ENCODE data around the gene TMEM161B. TPM values are rescaled to one million over a fixed set of nuclear protein-coding genes. Genes with fewer than 3 reads are reported as not detected.

Gene TMEM161B
- total and polyA plus RNA-seq, 2 of the 13 experiments (the other 11 are each of a cell fraction or from before 2014, with no cell fraction given): 15.0 to 22.1 TPM

- FAIRE-seq (no peak), DNase-seq (ENCODE audit: low spot score) (no peak), ATAC-seq (no peak)
- Histone ChIP-seq H3K9me3 (ENCODE audit: low read length) (no peaks in the 10 kb centered on the region), H3K4me1 (ENCODE audit: insufficient read depth, low read length) (no peaks in the 10 kb centered on the region), H3K36me3 (replicated peaks in 1 of 2; ENCODE audit: control insufficient read depth in 1 of 2, insufficient read depth in 2 of 2, low read length in 2 of 2) (no peaks in the 10 kb centered on the region; a peak in 3 of 5 replicates), H2AFZ (ENCODE audit: low read length) (no peak overlapping the region), H3K4me2 (ENCODE audit: low read depth, low read length) (no peak overlapping the region), H3K79me2 (ENCODE audit: insufficient read depth, low read length) (no peaks in the 10 kb centered on the region), H3K27ac (ENCODE audit: extremely low read length, insufficient read depth, low read length) (no peak overlapping the region), H3K27me3 (ENCODE audit: control insufficient read depth in 1 of 2, insufficient read depth in 2 of 2, low read length in 2 of 2) (no peaks in the 10 kb centered on the region), H4K20me1 (ENCODE audit: insufficient read depth, low read length) (no peaks in the 10 kb centered on the region), H3K4me3 (replicated peaks in 1 of 3; ENCODE audit: insufficient read depth in 1 of 3, low read depth in 2 of 3, low read length in 3 of 3) (no peak overlapping the region), H3K9ac (ENCODE audit: insufficient read depth, low read depth, low read length) (no peak overlapping the region)
- POLR2A ChIA-PET: no interaction called here
- in situ Hi-C loops (cut with HindIII; ENCODE audit: extremely low pct_ligation_motif_present, low pct_unique_long_range_greater_than_20kb): no loop called here
- BruUV-seq (replicated peaks): no TSS peak
- intact Hi-C loops (cut with micrococcal nuclease; ENCODE audit: unreplicated experiment): no loop called here
- 89% methylated on average over 1 of the region's 1 CpG for WGBS (ENCODE audit: low lambda C conversion rate)
- no peak for TF ChIP-seq MAFF (IDR thresholded peaks at IDR 0.05; ENCODE audit: low read depth, low read length)
- no peak for TF ChIP-seq NR3C1 (CRISPR knock-in tag; IDR thresholded peaks at IDR 0.05)
- TF ChIP-seq ZSCAN31 (CRISPR knock-in tag; IDR thresholded peaks at IDR 0.05; ENCODE audit: low read depth): no peak
- no peak for TF ChIP-seq BCLAF1 (IDR thresholded peaks at IDR 0.05)
- CTCF ChIA-PET (ENCODE audit: low intra/inter-chr PET ratio, low total read pairs): no interaction called here
These were observed 10.9 kb upstream of the TMEM161B start for GRCh38 chr5:88279584-88279983.

GRCh38 chr5:88276378-88276777, 7.7 kb upstream of the TMEM161B start:
- Histone ChIP-seq H3K9ac (ENCODE audit: insufficient read depth, low read depth, low read length) (no peak overlapping the region), H3K4me1 (ENCODE audit: insufficient read depth, low read length) (no peaks in the 10 kb centered on the region), H4K20me1 (ENCODE audit: insufficient read depth, low read length) (no peaks in the 10 kb centered on the region), H3K79me2 (ENCODE audit: insufficient read depth, low read length) (no peaks in the 10 kb centered on the region), H3K4me2 (ENCODE audit: low read depth, low read length) (no peak overlapping the region), H3K9me3 (ENCODE audit: low read length) (no peaks in the 10 kb centered on the region), H2AFZ (ENCODE audit: low read length) (no peak overlapping the region), H3K4me3 (replicated peaks in 1 of 3; ENCODE audit: insufficient read depth in 1 of 3, low read depth in 2 of 3, low read length in 3 of 3) (no peak overlapping the region), H3K27me3 (ENCODE audit: control insufficient read depth in 1 of 2, insufficient read depth in 2 of 2, low read length in 2 of 2) (no peaks in the 10 kb centered on the region), H3K27ac (ENCODE audit: extremely low read length, insufficient read depth, low read length) (no peak overlapping the region), H3K36me3 (replicated peaks in 1 of 2; ENCODE audit: control insufficient read depth in 1 of 2, insufficient read depth in 2 of 2, low read length in 2 of 2) (peaks cover under 1 to 3% of the 10 kb centered on the region in 2 experiments; a peak in 2 of 5 replicates)
- no peak for FAIRE-seq
- intact Hi-C loops (cut with micrococcal nuclease; ENCODE audit: unreplicated experiment): no loop called here
- no TSS peak for BruUV-seq (replicated peaks)
- DNase-seq (ENCODE audit: low spot score): no peak
- ChIA-PET POLR2A (no interaction called here), CTCF (ENCODE audit: low intra/inter-chr PET ratio, low total read pairs) (no interaction called here)
- ATAC-seq: no peak
- 97% methylated on average over 1 of the region's 1 CpG for WGBS (ENCODE audit: low lambda C conversion rate)
- in situ Hi-C loops (cut with HindIII; ENCODE audit: extremely low pct_ligation_motif_present, low pct_unique_long_range_greater_than_20kb): no loop called here
- TF ChIP-seq NFIB (CRISPR knock-in tag; IDR thresholded peaks at IDR 0.05; ENCODE audit: borderline replicate concordance) (no peak), ZFY (CRISPR knock-in tag; IDR thresholded peaks at IDR 0.05) (no peak), ZNF784 (CRISPR knock-in tag; IDR thresholded peaks at IDR 0.05; ENCODE audit: borderline replicate concordance) (no peak), ZNF674 (CRISPR knock-in tag; IDR thresholded peaks at IDR 0.05; ENCODE audit: low read depth) (no peak), KDM1A (CRISPR knock-in tag; IDR thresholded peaks at IDR 0.05) (no peak), HCFC1 (IDR thresholded peaks at IDR 0.05; ENCODE audit: low read depth, low read length) (no peak), TIGD3 (CRISPR knock-in tag; IDR thresholded peaks at IDR 0.05; ENCODE audit: borderline replicate concordance) (no peak), GMEB2 (CRISPR knock-in tag; IDR thresholded peaks at IDR 0.05; ENCODE audit: low read depth) (no peak), ATAD3A (CRISPR knock-in tag; IDR thresholded peaks at IDR 0.05) (no peak), SRSF1 (optimal IDR thresholded peaks at IDR 0.05; ENCODE audit: low read depth, low read length) (no peak)

Data from HepG2 (cell line).